HEK293 (cell line): ENCODE data around the gene PITPNC1.

Experiments
- CTCF ChIA-PET: fragments of 350-600 bp; formaldehyde crosslinking; extraction: SDS; loops from one replicate; lab custom pipeline; 2021; ENCODE audit warnings: antibody characterized with exemption; lab: Yijun Ruan, JAX
- POLR2A ChIA-PET: fragments of 300-600 bp; formaldehyde crosslinking; extraction: SDS; loops from one replicate; lab custom pipeline; 2020; ENCODE audit warnings: antibody characterized with exemption, inconsistent platforms; lab: Yijun Ruan, JAX
- H3K27ac ChIP-seq: fragments of 200-500 bp; sonication (Bioruptor generic); 2 replicates; pipeline ENCODE4 v1.5.1; 2014; ENCODE audit warnings: low read depth, low read length, control low read depth, inconsistent platforms; ENCODE audit errors: extremely low read depth
- H3K36me3 ChIP-seq, 2 experiments: fragments of 200-500 bp in 1 of 2; sonication (Bioruptor generic) in 1 of 2; 1 replicate in 1 of 2; 2 replicates in 1 of 2; pipeline ENCODE4 v1.5.1; 2014 to 2017; ENCODE audit warnings: inconsistent platforms in 2 of 2, low read length in 2 of 2; ENCODE audit not compliant: control insufficient read depth in 2 of 2, insufficient read depth in 1 of 2
- H3K4me1 ChIP-seq: fragments of 200-500 bp; sonication (Bioruptor generic); 2 replicates; pipeline ENCODE4 v1.5.1; 2014; ENCODE audit warnings: mild to moderate bottlenecking, low read length, inconsistent platforms; ENCODE audit not compliant: control insufficient read depth, insufficient read depth
- H3K4me3 ChIP-seq: 2 replicates; pipeline ENCODE4 v1.5.1; 2011; ENCODE audit warnings: low read depth, mild to moderate bottlenecking, control low read depth, low read length, moderate library complexity
- H3K9me3 ChIP-seq: fragments of 200-500 bp; sonication (Bioruptor generic); 2 replicates; pipeline ENCODE4 v1.5.1; 2014; ENCODE audit warnings: low read depth, low read length, inconsistent platforms; ENCODE audit not compliant: control insufficient read depth, insufficient read depth
- BCL11A ChIP-seq: fragments of 450-650 bp; formaldehyde crosslinking; IDR thresholded peaks from 2 replicates; pipeline ENCODE4 v1.5.1; 2016; ENCODE audit warnings: low read depth, missing biosample characterization, missing genetic modification characterization
- PRDM2 ChIP-seq: fragments of 450-650 bp; formaldehyde crosslinking; IDR thresholded peaks from 2 replicates; pipeline ENCODE4 v1.5.1; 2016; ENCODE audit warnings: missing biosample characterization, missing genetic modification characterization, borderline replicate concordance
- RBAK ChIP-seq: fragments of 450-650 bp; formaldehyde crosslinking; IDR thresholded peaks from 2 replicates; pipeline ENCODE4 v1.5.1; 2016; ENCODE audit warnings: missing biosample characterization, missing genetic modification characterization
- SP3 ChIP-seq: fragments of 450-650 bp; formaldehyde crosslinking; IDR thresholded peaks from 2 replicates; pipeline ENCODE4 v1.5.1; 2016; ENCODE audit warnings: missing biosample characterization, missing genetic modification characterization
- ZIC2 ChIP-seq: fragments of 450-650 bp; formaldehyde crosslinking; IDR thresholded peaks from 2 replicates; pipeline ENCODE4 v1.5.1; 2016; ENCODE audit warnings: missing biosample characterization, missing genetic modification characterization
- ZNF121 ChIP-seq: fragments of 450-650 bp; formaldehyde crosslinking; IDR thresholded peaks from 2 replicates; pipeline ENCODE4 v1.5.1; 2016; ENCODE audit warnings: missing biosample characterization, missing genetic modification characterization
- ZNF16 ChIP-seq: fragments of 450-650 bp; formaldehyde crosslinking; IDR thresholded peaks from 2 replicates; pipeline ENCODE4 v1.5.1; 2016; ENCODE audit warnings: low read depth, missing biosample characterization, missing genetic modification characterization
- ZNF175 ChIP-seq: fragments of 450-650 bp; formaldehyde crosslinking; IDR thresholded peaks from 2 replicates; pipeline ENCODE4 v1.5.1; 2016; ENCODE audit warnings: missing biosample characterization, missing genetic modification characterization
- ZNF211 ChIP-seq: fragments of 450-650 bp; formaldehyde crosslinking; IDR thresholded peaks from 2 replicates; pipeline ENCODE4 v1.5.1; 2016; ENCODE audit warnings: low read depth, missing biosample characterization, missing genetic modification characterization
- ZNF48 ChIP-seq: fragments of 450-650 bp; formaldehyde crosslinking; IDR thresholded peaks from 2 replicates; pipeline ENCODE4 v1.5.1; 2016; ENCODE audit warnings: missing biosample characterization, missing genetic modification characterization
- ZNF529 ChIP-seq: fragments of 450-650 bp; formaldehyde crosslinking; IDR thresholded peaks from 2 replicates; pipeline ENCODE4 v1.5.1; 2017; ENCODE audit warnings: missing genetic modification characterization, missing biosample characterization; ENCODE audit not compliant: insufficient replicate concordance
- ZNF610 ChIP-seq: fragments of 450-650 bp; formaldehyde crosslinking; IDR thresholded peaks from 2 replicates; pipeline ENCODE4 v1.5.1; 2016; ENCODE audit warnings: missing biosample characterization, missing genetic modification characterization, borderline replicate concordance
- ZNF704 ChIP-seq: fragments of 450-650 bp; formaldehyde crosslinking; IDR thresholded peaks from 2 replicates; pipeline ENCODE4 v1.5.1; 2016; ENCODE audit warnings: missing biosample characterization, missing genetic modification characterization
- ZNF785 ChIP-seq: fragments of 450-650 bp; formaldehyde crosslinking; IDR thresholded peaks from 2 replicates; pipeline ENCODE4 v1.5.1; 2016; ENCODE audit warnings: missing biosample characterization, missing genetic modification characterization
- ZNF791 ChIP-seq: fragments of 450-650 bp; formaldehyde crosslinking; IDR thresholded peaks from 2 replicates; pipeline ENCODE4 v1.5.1; 2016; ENCODE audit warnings: missing biosample characterization, missing genetic modification characterization
- ZNF830 ChIP-seq: fragments of 450-650 bp; IDR thresholded peaks from 2 replicates; pipeline ENCODE4 v1.5.0; 2018; ENCODE audit warnings: missing biosample characterization, missing genetic modification characterization, low read depth, mild to moderate bottlenecking, moderate library complexity
- ZNF837 ChIP-seq: fragments of 450-650 bp; formaldehyde crosslinking; IDR thresholded peaks from 2 replicates; pipeline ENCODE4 v1.5.1; 2016; ENCODE audit warnings: missing biosample characterization, missing genetic modification characterization
- ZNF843 ChIP-seq: fragments of 450-650 bp; formaldehyde crosslinking; IDR thresholded peaks from 2 replicates; pipeline ENCODE4 v1.5.1; 2016; ENCODE audit warnings: missing biosample characterization, missing genetic modification characterization

Gene PITPNC1

GRCh38 chr17:67663457-67663856, 286.4 kb downstream of the PITPNC1 start:
- CTCF ChIA-PET, result interaction anchor here (0.6 to 1.8 kb wide), 6 partner anchors 11 to 289 kb away, joined by 3 to 8 read pairs (median 4); no protein-coding TSS in a partner anchor

GRCh38 chr17:67666028-67666427, 288.9 kb downstream of the PITPNC1 start:
- CTCF ChIA-PET, result interaction anchor here (0.5 kb wide), 1 partner anchor 377 kb away, joined by 3 read pairs; no protein-coding TSS in a partner anchor
- Histone ChIP-seq H3K27ac (no peak overlapping the region), H3K9me3 (no peaks in the 10 kb centered on the region), H3K4me1 (peaks cover 2% of the 10 kb centered on the region), H3K36me3 (no peaks in the 10 kb centered on the region; a peak in 1 of 3 replicates), H3K4me3 (no peak overlapping the region)
- peak; percentile 73 for TF ChIP-seq ZNF121
- no peak for TF ChIP-seq ZNF211
- no peak for TF ChIP-seq ZNF610 (tag by site-specific recombination)
- TF ChIP-seq ZNF791 (tag by site-specific recombination), result no peak
- TF ChIP-seq ZIC2, result no peak
- no peak for TF ChIP-seq ZNF785
- POLR2A ChIA-PET, result no interaction called here

More at GRCh38 chr17:67663457-67663856, 286.4 kb downstream of the PITPNC1 start:
- Histone ChIP-seq H3K4me3 (no peak overlapping the region), H3K9me3 (no peaks in the 10 kb centered on the region), H3K27ac (no peak overlapping the region), H3K36me3 (no peaks in the 10 kb centered on the region), H3K4me1 (no peaks in the 10 kb centered on the region)
- TF ChIP-seq ZNF529 (tag by site-specific recombination) (no peak), ZNF843 (tag by site-specific recombination) (no peak), ZNF16 (tag by site-specific recombination) (no peak), PRDM2 (no peak), ZNF837 (tag by site-specific recombination) (no peak), ZNF704 (tag by site-specific recombination) (no peak), BCL11A (tag by site-specific recombination) (no peak), ZNF175 (tag by site-specific recombination) (no peak), ZNF830 (tag by site-specific recombination) (no peak), SP3 (tag by site-specific recombination) (no peak), ZNF48 (tag by site-specific recombination) (no peak), RBAK (no peak)
- POLR2A ChIA-PET, result no interaction called here
